ENCODE data around the gene RXFP3.

Gene RXFP3

DNA sequence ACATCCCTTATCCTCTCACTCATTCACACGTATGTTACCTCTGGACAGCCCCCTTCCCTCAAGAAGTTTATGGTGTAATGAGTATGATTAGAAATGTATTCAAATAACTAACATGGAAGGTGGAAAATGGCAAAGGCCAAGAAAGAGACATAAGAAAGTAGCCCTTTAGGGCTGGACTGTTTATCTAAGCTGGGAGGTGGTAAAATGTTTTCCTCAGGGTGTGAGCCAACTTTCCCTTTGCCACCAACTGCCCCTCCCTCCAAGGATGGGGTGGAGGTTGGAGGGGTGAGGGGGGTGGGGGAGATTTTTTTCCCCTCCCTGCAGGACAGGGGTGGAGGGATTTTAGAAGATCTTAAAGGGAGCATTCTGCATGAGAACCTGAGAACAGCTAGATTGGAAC lies 40.1 kb downstream of the RXFP3 start:
- Histone ChIP-seq H3K9me3 (no peaks in the 10 kb centered on the region), H3K4me1 (peaks cover 0 to 11% (median 4%) of the 10 kb centered on the region in 4 donors), H3K4me3 (no peak overlapping the region), H3K27me3 (no peaks in the 10 kb centered on the region), H3K36me3 (no peaks in the 10 kb centered on the region), H3K27ac (peak overlapping the region in 1 of 2 donors; percentile 19)
- TF ChIP-seq, protein P1, sequence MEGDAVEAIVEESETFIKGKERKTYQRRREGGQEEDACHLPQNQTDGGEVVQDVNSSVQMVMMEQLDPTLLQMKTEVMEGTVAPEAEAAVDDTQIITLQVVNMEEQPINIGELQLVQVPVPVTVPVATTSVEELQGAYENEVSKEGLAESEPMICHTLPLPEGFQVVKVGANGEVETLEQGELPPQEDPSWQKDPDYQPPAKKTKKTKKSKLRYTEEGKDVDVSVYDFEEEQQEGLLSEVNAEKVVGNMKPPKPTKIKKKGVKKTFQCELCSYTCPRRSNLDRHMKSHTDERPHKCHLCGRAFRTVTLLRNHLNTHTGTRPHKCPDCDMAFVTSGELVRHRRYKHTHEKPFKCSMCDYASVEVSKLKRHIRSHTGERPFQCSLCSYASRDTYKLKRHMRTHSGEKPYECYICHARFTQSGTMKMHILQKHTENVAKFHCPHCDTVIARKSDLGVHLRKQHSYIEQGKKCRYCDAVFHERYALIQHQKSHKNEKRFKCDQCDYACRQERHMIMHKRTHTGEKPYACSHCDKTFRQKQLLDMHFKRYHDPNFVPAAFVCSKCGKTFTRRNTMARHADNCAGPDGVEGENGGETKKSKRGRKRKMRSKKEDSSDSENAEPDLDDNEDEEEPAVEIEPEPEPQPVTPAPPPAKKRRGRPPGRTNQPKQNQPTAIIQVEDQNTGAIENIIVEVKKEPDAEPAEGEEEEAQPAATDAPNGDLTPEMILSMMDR (IDR thresholded peaks at IDR 0.05): no peak
- intact Hi-C loops (cut with DNase I; ENCODE audit: low total_unique reads): loop anchor here (10.0 kb wide), 1 partner anchor 542 kb away; no protein-coding TSS in a partner anchor
- DNase-seq: no peak

GRCh38 chr5:33978306-33978705 lies 42.1 kb downstream of the RXFP3 start:
- Histone ChIP-seq H3K27ac (no peak overlapping the region), H3K27me3 (no peaks in the 10 kb centered on the region), H3K36me3 (no peaks in the 10 kb centered on the region), H3K9me3 (no peaks in the 10 kb centered on the region), H3K4me3 (no peak overlapping the region), H3K4me1 (peaks cover 0 to 11% (median 4%) of the 10 kb centered on the region in 4 donors)
- intact Hi-C loops (cut with DNase I; ENCODE audit: low total_unique reads): loop anchor here (10.0 kb wide), 1 partner anchor 544 kb away; no protein-coding TSS in a partner anchor
- no peak for DNase-seq
- TF ChIP-seq, protein P1 (IDR thresholded peaks at IDR 0.05): no peak

GRCh38 chr5:33980030-33980429 lies 43.8 kb downstream of the RXFP3 start:
- TF ChIP-seq, protein P1 (IDR thresholded peaks at IDR 0.05): no peak
- DNase-seq: no peak
- no peaks in the 10 kb centered on the region for H3K27me3 ChIP-seq
- H3K36me3 ChIP-seq: no peaks in the 10 kb centered on the region
- intact Hi-C loops (cut with DNase I; ENCODE audit: low total_unique reads): no loop called here
- H3K4me1 ChIP-seq: peaks cover 0 to 11% (median 4%) of the 10 kb centered on the region in 4 donors
- no peak overlapping the region for H3K4me3 ChIP-seq
- H3K9me3 ChIP-seq: no peaks in the 10 kb centered on the region
- no peak overlapping the region for H3K27ac ChIP-seq

DNA sequence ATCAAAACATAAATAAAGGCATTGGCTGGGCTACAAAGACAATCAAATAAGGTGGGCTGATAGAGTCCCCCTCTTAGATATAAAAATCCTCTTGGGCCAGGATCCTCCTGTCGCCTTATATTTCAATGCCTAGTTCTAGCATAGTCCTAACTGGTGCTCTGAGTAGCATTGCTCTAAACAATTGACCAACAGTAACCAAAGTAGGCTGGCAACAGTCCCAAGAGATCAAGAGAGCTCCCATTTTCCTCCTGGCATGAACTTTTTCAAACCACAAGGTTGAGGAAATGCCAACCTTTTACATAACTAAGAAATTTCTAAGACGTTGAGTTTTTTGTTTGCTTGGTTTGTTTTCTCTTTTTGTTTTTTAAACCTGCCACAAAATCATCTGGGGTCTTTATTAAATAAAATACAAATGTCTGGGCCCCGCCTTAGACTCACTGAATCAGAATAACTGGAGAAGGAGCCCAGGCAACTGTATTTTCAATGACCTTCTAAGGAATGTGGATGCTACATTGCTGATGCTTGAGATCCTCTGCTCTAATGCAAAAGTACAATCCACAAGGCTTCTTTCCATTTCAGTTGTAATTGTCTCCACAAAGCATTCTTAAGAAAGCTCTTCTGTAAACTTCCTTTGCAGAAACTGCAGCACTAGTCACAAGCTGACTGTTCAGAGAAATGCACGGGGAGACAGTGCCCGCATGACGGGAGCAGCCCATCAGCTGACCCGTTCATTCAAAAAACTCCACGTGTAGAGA lies 45.4 kb downstream of the RXFP3 start:
- no peak for DNase-seq
- Histone ChIP-seq H3K27me3 (no peaks in the 10 kb centered on the region), H3K27ac (no peak overlapping the region), H3K36me3 (peaks cover 0 to 3% (median 0%) of the 10 kb centered on the region in 3 donors), H3K9me3 (no peaks in the 10 kb centered on the region), H3K4me1 (no peaks in the 10 kb centered on the region), H3K4me3 (no peak overlapping the region)
- TF ChIP-seq, protein P1 (IDR thresholded peaks at IDR 0.05): no peak
- intact Hi-C loops (cut with DNase I; ENCODE audit: low total_unique reads): no loop called here

DNA sequence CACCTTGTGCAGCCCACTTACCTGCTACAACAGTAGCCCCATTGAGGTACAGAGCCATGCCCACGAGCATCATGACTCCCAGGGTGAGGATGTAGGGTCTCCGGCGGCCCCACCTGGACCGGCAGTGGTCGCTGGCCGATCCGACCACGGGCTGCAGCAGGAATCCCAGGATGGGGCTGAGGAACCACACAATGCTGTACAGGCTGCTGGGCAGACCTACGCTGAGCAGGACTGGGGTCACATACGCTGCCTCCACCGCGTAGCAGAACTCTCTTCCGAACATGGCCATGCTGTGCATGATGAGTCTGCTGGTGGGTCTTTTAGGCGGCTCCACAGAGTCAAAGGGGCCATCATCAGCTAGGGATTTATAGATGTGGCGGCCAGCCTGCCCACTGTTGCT lies 48.0 kb downstream of the RXFP3 start:
- Histone ChIP-seq H3K27me3 (no peaks in the 10 kb centered on the region), H3K27ac (no peak overlapping the region), H3K4me3 (no peak overlapping the region), H3K36me3 (peaks cover 15 to 29% (median 21%) of the 10 kb centered on the region in 3 donors), H3K9me3 (no peaks in the 10 kb centered on the region), H3K4me1 (no peaks in the 10 kb centered on the region)
- intact Hi-C loops (cut with DNase I; ENCODE audit: low total_unique reads): no loop called here
- TF ChIP-seq, protein P1 (IDR thresholded peaks at IDR 0.05): no peak
- no peak for DNase-seq

All from tibial artery (tissue), 4 donors.